H1 (cell line): ENCODE results near the gene GCKR. TPM values are rescaled to one million over a fixed set of nuclear protein-coding genes. Genes with fewer than 3 reads are reported as not detected.

ENCODE experiments used
- CTCF ChIA-PET: fragments of 300-600 bp; sonication (Branson Sonifier 250); formaldehyde crosslinking; loops from one replicate; lab custom pipeline; 2021; ENCODE audit not compliant: partially characterized antibody; lab: Charles Lee
- POLR2A ChIA-PET: fragments of 300-600 bp; sonication (Branson Sonifier 250); formaldehyde crosslinking; loops from one replicate; lab custom pipeline; 2021; ENCODE audit warnings: inconsistent platforms; ENCODE audit not compliant: partially characterized antibody; lab: Charles Lee
- DNase-seq, 2 experiments: peaks; one replicate each; pipeline versions ENCODE4 v3.0.0 to v3.0.0-alpha.2; 2010 to 2022; ENCODE audit warnings: low spot score in 2 of 2, low read depth in 1 of 2, mixed read lengths in 1 of 2
- FAIRE-seq: peaks from 2 replicates; lab custom pipeline; 2011; peaks lifted over from hg19 to GRCh38; lab: Jason Lieb, UNC
- H2AFZ ChIP-seq: 2 replicates; pipeline ENCODE4 v1.8.1; 2012; ENCODE audit warnings: low read length, inconsistent platforms
- H2AK5ac ChIP-seq: 2 replicates; pipeline ENCODE4 v1.6.1; 2013; ENCODE audit warnings: low read depth, low read length
- H2BK120ac ChIP-seq: replicated peaks from 2 replicates; pipeline ENCODE3; 2013; ENCODE audit warnings: low read depth, low read length, inconsistent platforms
- H2BK12ac ChIP-seq: 2 replicates; pipeline ENCODE4 v1.6.1; 2013; ENCODE audit warnings: low read depth, low read length
- H2BK15ac ChIP-seq: 2 replicates; pipeline ENCODE4 v1.6.1; 2013; ENCODE audit warnings: low read length
- H2BK20ac ChIP-seq: 2 replicates; pipeline ENCODE4 v1.6.1; 2013; ENCODE audit warnings: low read length
- H2BK5ac ChIP-seq: 2 replicates; pipeline ENCODE4 v1.6.1; 2013; ENCODE audit warnings: low read depth, low read length
- H3K14ac ChIP-seq: 2 replicates; pipeline ENCODE4 v1.6.1; 2013; ENCODE audit warnings: inconsistent platforms; ENCODE audit not compliant: insufficient read length
- H3K18ac ChIP-seq: 2 replicates; pipeline ENCODE4 v1.6.1; 2013; ENCODE audit warnings: low read length; ENCODE audit errors: extremely low read depth
- H3K23ac ChIP-seq: 2 replicates; pipeline ENCODE4 v1.6.1; 2013; ENCODE audit warnings: inconsistent platforms; ENCODE audit not compliant: insufficient read length
- H3K23me2 ChIP-seq: 2 replicates; pipeline ENCODE4 v1.6.1; 2013; ENCODE audit warnings: low read depth, low read length
- H3K27ac ChIP-seq: 2 replicates; pipeline ENCODE4 v1.6.1; 2011; ENCODE audit warnings: low read depth, low read length, inconsistent platforms
- H3K27me3 ChIP-seq, 4 experiments: replicated peaks in 1 of 4; 1 replicate in 1 of 4; 2 replicates in 3 of 4; pipeline versions ENCODE4 v1.6.1 to v1.8.1; 2011 to 2013; ENCODE audit warnings: low read length in 3 of 4, mild to moderate bottlenecking in 3 of 4, inconsistent platforms in 2 of 4, mixed read lengths in 2 of 4, moderate library complexity in 1 of 4; ENCODE audit not compliant: control insufficient read depth in 3 of 4, insufficient read depth in 3 of 4; ENCODE audit errors: extremely low read depth in 1 of 4
- H3K36me3 ChIP-seq, 4 experiments: 2 replicates each; pipeline versions ENCODE4 v1.6.1 to v1.8.1; 2011 to 2013; ENCODE audit warnings: mild to moderate bottlenecking in 4 of 4, low read length in 3 of 4, moderate library complexity in 2 of 4, control low read depth in 1 of 4, inconsistent platforms in 1 of 4; ENCODE audit not compliant: insufficient read depth in 4 of 4, control insufficient read depth in 2 of 4
- H3K4ac ChIP-seq: replicated peaks from 2 replicates; pipeline ENCODE3; 2013; ENCODE audit warnings: low read length, low read depth, mixed read lengths, inconsistent platforms; ENCODE audit not compliant: insufficient read length
- H3K4me1 ChIP-seq, 4 experiments: replicated peaks in 1 of 4; 1 replicate in 1 of 4; 2 replicates in 3 of 4; pipeline versions ENCODE4 v1.6.1 to v1.8.1; 2011 to 2013; ENCODE audit warnings: low read length in 3 of 4, inconsistent platforms in 2 of 4, mixed read lengths in 1 of 4; ENCODE audit not compliant: insufficient read depth in 4 of 4, control insufficient read depth in 3 of 4
- H3K4me2 ChIP-seq, 2 experiments: 2 replicates each; pipeline versions ENCODE4 v1.6.1 to v1.8.1; 2011 to 2013; ENCODE audit warnings: low read depth in 2 of 2, low read length in 2 of 2, control low read depth in 1 of 2, inconsistent platforms in 1 of 2, mild to moderate bottlenecking in 1 of 2; ENCODE audit not compliant: insufficient read depth in 1 of 2
- H3K4me3 ChIP-seq, 4 experiments: fragments of 200-600, 300-600 bp in 1 of 4; sonication (generic), shearing (Covaris generic), sonication (Bioruptor Twin) in 1 of 4; 2 replicates each; pipeline versions ENCODE4 v1.5.1 to v1.8.1; 2011 to 2016; ENCODE audit warnings: low read length in 4 of 4, low read depth in 3 of 4, control low read depth in 2 of 4, inconsistent platforms in 2 of 4, mild to moderate bottlenecking in 2 of 4, mixed read lengths in 1 of 4, moderate library complexity in 1 of 4; ENCODE audit not compliant: insufficient read depth in 2 of 4; ENCODE audit errors: extremely low read depth in 1 of 4
- H3K56ac ChIP-seq: replicated peaks from 2 replicates; pipeline ENCODE3; 2013; ENCODE audit warnings: low read depth, mild to moderate bottlenecking, mixed read lengths, low read length, inconsistent platforms; ENCODE audit not compliant: insufficient read length
- H3K79me1 ChIP-seq: 2 replicates; pipeline ENCODE4 v1.6.1; 2013; ENCODE audit warnings: low read depth, low read length, control low read depth
- H3K79me2 ChIP-seq, 2 experiments: 2 replicates each; pipeline versions ENCODE4 v1.6.1 to v1.8.1; 2012 to 2013; ENCODE audit warnings: low read length in 2 of 2, mild to moderate bottlenecking in 2 of 2, inconsistent platforms in 1 of 2; ENCODE audit not compliant: insufficient read depth in 2 of 2, control insufficient read depth in 1 of 2
- H3K9ac ChIP-seq, 4 experiments: replicated peaks in 1 of 4; 1 replicate in 1 of 4; 2 replicates in 3 of 4; pipeline versions ENCODE4 v1.6.1 to v1.8.1; 2011 to 2013; ENCODE audit warnings: low read depth in 3 of 4, low read length in 3 of 4, control low read depth in 2 of 4, mild to moderate bottlenecking in 2 of 4, moderate library complexity in 2 of 4, inconsistent platforms in 1 of 4; ENCODE audit errors: extremely low read depth in 1 of 4
- H3K9me3 ChIP-seq, 2 experiments: 2 replicates each; pipeline versions ENCODE4 v1.6.1 to v1.8.1; 2012 to 2013; ENCODE audit warnings: mild to moderate bottlenecking in 2 of 2, moderate library complexity in 2 of 2, control low read depth in 1 of 2, inconsistent platforms in 1 of 2, low read depth in 1 of 2, low read length in 1 of 2, mixed read lengths in 1 of 2; ENCODE audit not compliant: insufficient read depth in 2 of 2
- H4K20me1 ChIP-seq, 2 experiments: replicated peaks in 1 of 2; 2 replicates each; pipeline versions ENCODE3 to v1.8.1; 2011 to 2013; ENCODE audit warnings: inconsistent platforms in 2 of 2, low read length in 2 of 2, mild to moderate bottlenecking in 1 of 2; ENCODE audit not compliant: insufficient read depth in 2 of 2, control insufficient read depth in 1 of 2
- H4K5ac ChIP-seq: 2 replicates; pipeline ENCODE4 v1.6.1; 2013; ENCODE audit warnings: low read length, low read depth, mixed read lengths, inconsistent platforms; ENCODE audit not compliant: insufficient read length
- H4K8ac ChIP-seq: 2 replicates; pipeline ENCODE4 v1.8.0; 2013; ENCODE audit warnings: mild to moderate bottlenecking, moderate library complexity, low read length, inconsistent platforms; ENCODE audit not compliant: insufficient read depth; ENCODE audit errors: extremely low read depth
- H4K91ac ChIP-seq: replicated peaks from 2 replicates; pipeline ENCODE3; 2013; ENCODE audit warnings: low read length, mixed read lengths, inconsistent platforms; ENCODE audit not compliant: insufficient read length
- ASH2L ChIP-seq: fragments of 200-600, 300-600 bp; sonication (generic); IDR thresholded peaks from one replicate; pipeline ENCODE4 v1.7.1; 2017; ENCODE audit warnings: low read length
- BACH1 ChIP-seq: IDR thresholded peaks from 2 replicates; pipeline ENCODE4 v1.6.1; 2012; ENCODE audit warnings: low read length, improper control_type of control experiment
- BCL11A ChIP-seq, 2 experiments: IDR thresholded peaks; one replicate each; pipeline ENCODE4 v1.6.1; 2011; ENCODE audit warnings: low read depth in 2 of 2, low read length in 2 of 2, mild to moderate bottlenecking in 2 of 2
- CEBPB ChIP-seq: IDR thresholded peaks from 2 replicates; pipeline ENCODE4 v1.6.1; 2012; ENCODE audit warnings: low read depth, low read length
- CHD2 ChIP-seq: IDR thresholded peaks from 2 replicates; pipeline ENCODE4 v1.6.1; 2012; ENCODE audit warnings: low read length, improper control_type of control experiment
- E2F6 ChIP-seq: IDR thresholded peaks from 2 replicates; pipeline ENCODE4 v1.6.1; 2012; ENCODE audit warnings: inconsistent platforms
- GTF2F1 ChIP-seq: IDR thresholded peaks from 2 replicates; pipeline ENCODE4 v1.6.1; 2012; ENCODE audit warnings: low read depth, low read length, improper control_type of control experiment, borderline replicate concordance
- HDAC6 ChIP-seq: IDR thresholded peaks from one replicate; pipeline ENCODE4 v1.7.1; 2012; ENCODE audit warnings: low read depth, mild to moderate bottlenecking, inconsistent platforms, low read length, moderate library complexity
- JUN ChIP-seq: IDR thresholded peaks from 2 replicates; pipeline ENCODE4 v1.6.1; 2011; ENCODE audit warnings: low read depth, mild to moderate bottlenecking, improper control_type of control experiment, low read length
- NANOG ChIP-seq: IDR thresholded peaks from 2 replicates; pipeline ENCODE4 v1.6.1; 2011; ENCODE audit warnings: low read length, low read depth, mild to moderate bottlenecking, inconsistent platforms; ENCODE audit not compliant: insufficient read depth, poor library complexity, severe bottlenecking
- PHF8 ChIP-seq: fragments of 200-600 bp; sonication (generic); conservative IDR thresholded peaks from 2 replicates; pipeline ENCODE4 v1.7.1; 2012; ENCODE audit warnings: low read depth, mild to moderate bottlenecking, inconsistent platforms, low read length, moderate library complexity
- POU5F1 ChIP-seq: IDR thresholded peaks from 2 replicates; pipeline ENCODE4 v1.6.1; 2011; ENCODE audit warnings: low read depth, mild to moderate bottlenecking, low read length, moderate library complexity
- RBBP5 ChIP-seq: IDR thresholded peaks from 2 replicates; pipeline ENCODE4 v1.7.1; 2012; ENCODE audit warnings: low read depth, mild to moderate bottlenecking, inconsistent platforms, low read length, moderate library complexity, borderline replicate concordance
- SIRT6 ChIP-seq: IDR thresholded peaks from one replicate; pipeline ENCODE4 v1.7.1; 2012; ENCODE audit warnings: low read length, inconsistent platforms
- SP2 ChIP-seq: IDR thresholded peaks from 2 replicates; pipeline ENCODE4 v1.6.1; 2012; ENCODE audit warnings: mild to moderate bottlenecking, low read length, inconsistent platforms
- YY1 ChIP-seq: IDR thresholded peaks from 2 replicates; pipeline ENCODE4 v1.6.1; 2011; ENCODE audit warnings: low read depth, mild to moderate bottlenecking, low read length
- WGBS, 2 experiments: shearing (Covaris generic) in 1 of 2; methylation state at CpG; one replicate each; pipeline versions ENCODE4 v1.1.6 to v1.1.7; 2013 to 2015; ENCODE audit warnings: low lambda C conversion rate in 2 of 2, mixed read lengths in 2 of 2, inconsistent platforms in 1 of 2, low coverage in 1 of 2, missing lambda C conversion rate in 1 of 2; ENCODE audit not compliant: insufficient replicate concordance in 2 of 2, insufficient coverage in 1 of 2, insufficient read length in 1 of 2; ENCODE audit errors: extremely low coverage in 1 of 2, missing lambda C conversion rate in 1 of 2; 5-methylcytosine and 5-hydroxymethylcytosine counted together
- polyA plus RNA-seq, 7 experiments: library from polyadenylated mRNA; depleted of rRNA in 3 of 7; stranded (reverse) in 5 of 7; unstranded in 2 of 7; fragments of >200 nt in 5 of 7; fragments of 200-250 nt in 2 of 7; gene quantifications; 1 replicate in 5 of 7; 2 replicates in 1 of 7; 4 replicates in 1 of 7; pipeline versions ENCODE4 v1.2.1 to v1.2.3, GENCODE V29; 2011 to 2013; ENCODE audit warnings: missing spikeins in 2 of 7, mixed read lengths in 2 of 7
- total RNA-seq: library from RNA; stranded (reverse); fragmentation: NEBNext Ultra II Directional; extraction: Animal tissue kit (Norgen Biotek cat#: 25700); gene quantifications from 2 replicates; pipeline ENCODE4 v1.2.1, GENCODE V29; 2021

The GCKR gene
- total and polyA plus RNA-seq, 2 of the 8 experiments (the other 6 are each of a cell fraction or from before 2014, with no cell fraction given): 0.30 to 1.2 TPM

DNA sequence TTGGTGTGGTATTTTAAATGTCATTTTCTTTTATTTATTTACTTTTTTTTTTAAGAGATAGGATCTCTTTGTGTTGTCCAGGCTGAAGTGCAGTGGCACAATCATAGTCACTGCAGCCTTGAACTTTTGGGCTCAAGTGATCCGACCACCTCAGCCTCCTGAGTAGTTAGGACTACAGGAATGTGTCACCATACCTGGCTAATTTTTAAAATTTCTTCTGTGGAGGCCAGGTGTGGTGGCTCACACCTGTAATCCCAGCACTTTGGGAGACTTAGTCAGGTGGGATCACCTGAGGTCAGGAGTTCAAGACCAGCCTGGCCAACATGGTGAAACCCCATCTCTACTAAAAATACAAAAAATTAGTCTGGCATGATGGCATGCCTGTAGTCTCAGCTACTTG is 52.7 kb downstream of the GCKR start:
- no peaks in the 10 kb centered on the region for H3K79me1 ChIP-seq
- no peak overlapping the region for H3K4me2 ChIP-seq
- no peak for FAIRE-seq
- no peaks in the 10 kb centered on the region for H3K79me2 ChIP-seq
- no peak for TF ChIP-seq NANOG
- no peak for TF ChIP-seq RBBP5
- no peak for TF ChIP-seq PHF8
- TF ChIP-seq ASH2L: no peak
- TF ChIP-seq JUN: no peak
- no peak for TF ChIP-seq BCL11A (IDR thresholded peaks at IDR 0.05; ENCODE audit: low read depth in 2 of 2, low read length in 2 of 2)
- TF ChIP-seq SP2: no peak
- TF ChIP-seq BACH1: no peak
- TF ChIP-seq HDAC6: no peak
- TF ChIP-seq YY1: no peak
- TF ChIP-seq POU5F1: no peak
- no peak for TF ChIP-seq CEBPB
- no peak for TF ChIP-seq GTF2F1
- no peak for TF ChIP-seq E2F6
- no peak for TF ChIP-seq CHD2
- no peak for TF ChIP-seq SIRT6
- TF ChIP-seq, all 59 proteins: peak for 0
- no peak overlapping the region for H3K23ac ChIP-seq
- no peak overlapping the region for H2BK15ac ChIP-seq
- H3K23me2 ChIP-seq: no peaks in the 10 kb centered on the region
- H2BK5ac ChIP-seq: no peak overlapping the region
- no peak overlapping the region for H4K8ac ChIP-seq
- H3K27me3 ChIP-seq: no peaks in the 10 kb centered on the region; a peak in 1 of 7 replicates
- CTCF ChIA-PET: no interaction called here
- no peaks in the 10 kb centered on the region for H3K36me3 ChIP-seq
- H3K14ac ChIP-seq: no peak overlapping the region
- no peak overlapping the region for H3K9ac ChIP-seq
- H2AFZ ChIP-seq: no peak overlapping the region
- POLR2A ChIA-PET: no interaction called here
- WGBS, 2 experiments: 70% methylated on average over 1 of the region's 1 CpG; no CpG with 5 or more reads in 1 of the 2 experiments
- H3K27ac ChIP-seq: no peak overlapping the region
- H4K20me1 ChIP-seq: no peaks in the 10 kb centered on the region
- H3K4ac ChIP-seq: no peak overlapping the region
- DNase-seq: no peak
- no peak overlapping the region for H2BK12ac ChIP-seq
- no peak overlapping the region for H2BK120ac ChIP-seq
- H3K4me1 ChIP-seq: no peaks in the 10 kb centered on the region
- no peak overlapping the region for H2BK20ac ChIP-seq
- no peak overlapping the region for H2AK5ac ChIP-seq
- H4K91ac ChIP-seq: no peak overlapping the region
- no peak overlapping the region for H3K18ac ChIP-seq
- H4K5ac ChIP-seq: no peak overlapping the region
- H3K9me3 ChIP-seq: peaks cover 4 to 5% of the 10 kb centered on the region in 2 experiments; a peak in 2 of 4 replicates
- no peak overlapping the region for H3K4me3 ChIP-seq
- H3K56ac ChIP-seq: no peak overlapping the region
